ENCODE measurements around the gene HIBADH.
"Not testable (repeated sequence)": the region's sequence is repeated elsewhere in the genome, so short reads cannot be mapped to it uniquely, and the experiment has no call there.

The HIBADH gene

DNA sequence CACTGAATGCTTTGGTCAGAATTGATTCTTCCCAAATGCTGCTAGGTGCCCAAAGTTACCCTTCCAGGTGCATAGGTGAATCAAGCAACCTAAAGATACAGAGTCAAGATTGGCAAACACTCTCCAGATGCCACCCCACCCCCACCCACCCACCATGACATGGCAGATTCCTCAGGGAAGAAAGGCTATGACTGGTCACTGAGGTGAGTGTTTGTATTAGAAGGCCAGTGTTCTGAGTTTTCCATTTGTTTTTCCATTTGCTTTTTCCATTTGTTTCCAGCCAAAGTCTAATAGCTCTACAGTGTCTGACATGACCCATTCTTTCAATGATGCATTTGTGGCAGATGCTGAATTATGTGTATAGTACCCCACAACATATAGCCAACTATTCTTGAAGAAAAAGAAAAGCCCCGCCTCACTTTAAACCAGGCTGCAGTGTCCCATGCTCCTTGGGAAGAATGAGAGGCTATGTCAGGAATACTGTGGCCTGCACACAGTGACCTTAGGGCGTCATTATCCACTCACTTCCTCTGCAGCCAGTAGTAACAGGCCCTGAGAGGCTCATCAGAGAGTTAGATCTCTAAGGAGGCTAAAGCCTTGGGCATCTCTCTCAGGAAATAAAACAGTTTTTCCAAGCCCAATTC lies 16.1 kb upstream of the HIBADH start:
- no peak for DNase-seq

DNA sequence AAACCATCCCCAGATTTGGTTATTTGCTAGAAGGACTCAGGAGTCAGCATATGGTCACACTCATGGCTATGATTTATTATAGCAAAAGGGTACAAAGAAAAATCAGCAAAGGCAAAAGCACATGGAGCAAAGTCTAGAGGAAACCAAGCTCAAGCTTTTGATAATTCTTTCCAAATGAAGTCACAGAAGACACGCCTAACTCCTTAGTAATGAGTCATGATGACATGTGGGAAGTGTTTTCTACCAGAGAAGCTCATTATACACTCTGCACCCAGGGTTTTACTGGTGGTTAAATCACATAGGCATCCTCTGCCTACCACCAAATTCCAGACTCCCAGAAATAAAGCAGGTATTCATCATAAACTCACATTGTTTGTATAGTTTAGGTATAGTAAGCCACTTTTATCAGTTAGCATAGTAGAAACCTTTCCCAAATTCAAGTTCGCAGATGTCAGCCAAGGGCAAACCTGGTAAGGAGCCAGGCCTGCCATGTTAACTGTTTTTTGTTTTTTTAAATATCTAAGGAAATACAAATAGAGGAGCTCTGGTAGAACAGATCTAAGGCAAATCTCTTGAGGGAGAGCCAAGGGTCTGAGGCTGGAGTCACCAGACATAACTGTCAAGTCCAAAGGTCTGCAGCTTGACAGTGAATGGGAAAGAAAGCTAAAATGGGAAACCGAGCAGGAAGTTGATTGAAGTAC lies 15.4 kb upstream of the HIBADH start:
- no peak for DNase-seq

DNA sequence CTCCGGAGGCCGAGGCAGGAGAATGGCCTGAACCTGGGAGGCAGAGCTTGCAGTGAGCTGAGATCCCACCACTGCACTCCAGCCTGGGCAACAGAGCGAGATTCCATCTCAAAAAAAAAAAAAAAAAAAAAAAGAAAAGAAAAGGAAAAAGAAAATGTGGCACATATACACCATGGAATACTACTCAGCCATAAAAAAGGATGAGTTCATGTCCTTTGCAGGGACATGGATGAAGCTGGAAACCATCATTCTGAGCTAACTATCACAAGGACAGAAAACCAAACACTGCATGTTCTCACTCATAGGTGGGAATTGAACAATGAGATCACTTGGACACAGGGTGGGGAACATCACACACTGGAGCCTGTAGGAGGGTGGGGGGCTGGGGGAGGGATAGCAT lies 11.4 kb upstream of the HIBADH start:
- DNase-seq = not testable (repeated sequence)

DNA sequence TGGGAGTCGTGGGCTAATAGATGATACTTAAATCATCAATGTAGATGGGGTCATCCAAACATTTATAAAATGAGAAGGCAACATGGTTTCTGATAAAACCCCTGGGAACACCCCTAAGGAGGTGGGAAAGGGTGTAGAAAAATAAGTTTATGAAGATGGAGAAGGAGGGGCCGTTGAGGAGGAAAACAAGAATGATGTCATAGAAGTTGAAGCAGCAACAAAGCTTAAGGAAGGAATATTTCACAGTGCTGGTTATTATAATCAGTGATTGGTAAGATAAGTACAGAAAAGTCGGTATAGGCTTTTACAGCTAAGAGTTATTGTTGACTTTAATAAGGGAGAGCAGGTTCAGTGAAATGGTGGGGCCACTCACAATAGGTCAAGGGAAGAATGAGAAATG lies 9.0 kb upstream of the HIBADH start:
- DNase-seq = no peak

DNA sequence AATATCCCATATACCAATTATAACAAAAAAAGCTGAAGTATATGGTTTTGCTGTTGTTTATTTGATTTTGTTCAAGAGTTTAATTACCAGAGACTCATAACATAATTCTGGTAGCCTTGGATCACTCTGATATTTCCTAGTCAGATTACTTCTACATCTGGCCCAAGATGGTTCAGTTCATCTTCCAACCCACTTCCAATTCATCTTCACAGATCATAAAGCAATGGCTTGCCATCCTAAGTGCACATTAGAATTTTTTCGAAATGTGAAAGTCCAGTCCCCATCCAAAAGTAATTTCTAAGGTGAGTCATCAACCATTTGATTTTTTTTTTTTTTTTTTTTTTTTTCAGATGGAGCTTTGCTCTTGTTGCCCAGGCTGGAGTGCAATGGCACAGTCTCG lies 8.0 kb upstream of the HIBADH start:
- DNase-seq = no peak

DNA sequence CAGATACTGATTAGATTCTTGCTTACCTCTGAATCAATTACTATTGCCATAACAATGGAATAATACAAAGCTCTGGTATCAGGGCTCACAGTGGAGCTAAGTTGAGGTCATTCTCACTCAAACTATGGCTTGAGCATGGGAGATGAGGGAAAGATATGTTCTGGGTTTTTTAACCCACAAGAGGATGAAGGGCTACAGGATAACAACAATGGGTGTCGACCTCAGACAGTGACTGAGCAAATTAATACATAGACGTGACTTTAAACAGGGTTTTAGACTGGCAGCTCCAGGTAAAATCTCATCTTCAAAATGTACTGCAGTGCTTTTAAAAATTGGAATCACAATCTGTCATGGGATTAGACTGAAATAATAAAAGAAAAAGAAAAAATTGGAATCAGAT lies 7.5 kb upstream of the HIBADH start:
- no peak for DNase-seq

DNA sequence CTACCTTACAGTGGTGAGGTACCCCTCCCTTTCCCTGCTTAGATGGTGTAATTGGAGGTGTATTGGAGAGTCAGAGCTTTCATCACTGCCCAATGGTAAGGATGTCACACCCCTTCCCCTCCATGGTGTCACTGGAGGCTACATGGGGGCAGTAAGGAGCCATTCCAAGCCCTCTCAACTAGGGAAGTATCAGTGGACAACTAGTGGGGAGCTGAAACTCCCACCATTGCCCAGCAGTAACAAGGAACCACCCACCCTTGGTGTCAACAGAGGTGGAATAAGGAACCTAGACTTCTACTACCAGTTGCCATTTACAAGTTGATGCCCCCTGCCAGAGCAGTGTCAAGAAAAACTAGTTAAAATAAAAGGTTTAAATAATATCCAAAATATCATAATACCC lies 2.8 kb upstream of the HIBADH start:
- no peak for DNase-seq

DNA sequence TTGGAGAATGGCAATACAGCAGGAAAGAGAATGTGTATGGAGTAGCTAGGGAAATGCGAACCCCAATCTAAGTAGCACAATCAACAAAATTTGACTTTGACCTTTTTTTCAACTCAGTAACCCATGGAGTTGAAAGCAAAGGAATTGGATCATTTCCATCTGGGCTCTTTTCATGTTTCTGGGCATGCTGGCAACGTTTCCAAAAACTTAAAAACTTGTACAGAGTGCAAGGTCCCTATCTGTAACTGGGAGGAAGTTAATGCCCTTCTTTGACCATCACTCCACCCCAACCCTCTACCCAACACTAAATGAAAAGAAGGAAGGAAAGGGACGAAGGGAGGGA lies 1.3 kb upstream of the HIBADH start:
- no peak for DNase-seq

DNA sequence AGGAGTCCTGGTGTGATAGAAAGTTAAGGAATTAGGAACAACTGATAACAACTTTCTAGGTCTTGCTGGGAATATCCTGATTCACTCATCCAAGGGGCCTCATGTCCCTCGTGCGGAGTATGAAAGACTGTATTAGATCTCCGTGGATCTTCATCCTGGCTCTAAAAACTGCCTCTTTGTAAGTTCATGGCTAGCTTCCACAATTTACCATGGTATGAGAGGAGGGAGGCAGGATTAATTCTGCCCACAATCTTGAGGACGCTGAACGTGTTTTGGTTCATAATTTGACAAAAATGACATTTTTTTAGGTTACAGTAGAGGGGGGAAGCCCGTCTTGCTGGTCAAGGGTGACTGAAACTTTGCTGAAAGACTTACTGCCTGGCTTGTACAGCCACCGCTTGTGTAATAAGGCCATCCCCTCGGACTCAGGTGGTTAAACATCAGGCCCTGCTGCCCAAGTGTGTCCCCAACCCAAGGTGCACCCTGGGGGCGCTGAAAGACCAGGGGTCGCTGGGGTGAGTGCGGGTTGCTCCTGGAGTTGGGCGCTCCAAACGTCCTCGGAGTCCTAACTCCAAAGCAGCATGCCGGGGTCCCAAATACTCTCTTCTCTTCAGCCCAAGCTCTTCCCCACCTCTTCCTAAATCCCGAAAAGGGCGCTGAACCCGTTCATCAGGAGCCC lies 733 bp downstream of the HIBADH start:
- peak in 1 of 2 experiments; percentile 36 for DNase-seq

DNA sequence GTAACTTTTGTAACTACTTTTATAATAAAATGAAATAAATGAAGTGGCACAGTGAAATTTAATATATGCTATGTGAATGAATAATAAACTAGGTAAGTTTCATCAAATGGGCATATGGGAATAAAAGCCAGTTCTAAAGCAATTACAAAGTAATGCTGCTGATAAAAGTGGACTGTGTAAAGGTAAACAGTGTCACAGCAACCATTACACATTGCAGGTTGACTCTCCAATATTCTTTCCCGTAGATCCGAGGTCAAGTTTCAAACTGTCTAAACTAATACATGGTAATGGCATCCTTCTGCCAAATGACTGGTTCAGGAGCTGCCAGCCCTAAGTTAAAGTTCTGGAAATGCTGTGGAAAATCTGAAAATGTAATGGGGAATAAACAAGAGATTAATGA lies 6.0 kb downstream of the HIBADH start:
- DNase-seq = no peak

DNA sequence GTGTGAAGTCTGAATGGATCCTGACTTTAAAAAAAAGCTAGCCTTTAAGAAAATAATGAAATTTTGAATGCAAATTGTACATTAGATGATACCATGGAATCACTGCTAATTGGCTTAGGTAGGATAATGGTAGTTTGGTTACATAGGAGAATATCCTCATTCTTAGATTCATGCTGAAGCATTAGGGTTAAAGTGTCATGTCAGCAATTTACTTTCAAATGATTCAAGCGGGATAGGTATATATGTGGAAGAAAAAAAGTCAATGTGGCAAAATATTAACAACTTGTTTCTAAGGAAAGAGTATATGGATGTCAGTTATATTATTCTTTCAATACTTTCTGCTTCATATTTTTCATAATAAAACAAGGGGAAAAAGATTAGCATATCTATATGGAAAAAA lies 7.5 kb downstream of the HIBADH start:
- DNase-seq = no peak

DNA sequence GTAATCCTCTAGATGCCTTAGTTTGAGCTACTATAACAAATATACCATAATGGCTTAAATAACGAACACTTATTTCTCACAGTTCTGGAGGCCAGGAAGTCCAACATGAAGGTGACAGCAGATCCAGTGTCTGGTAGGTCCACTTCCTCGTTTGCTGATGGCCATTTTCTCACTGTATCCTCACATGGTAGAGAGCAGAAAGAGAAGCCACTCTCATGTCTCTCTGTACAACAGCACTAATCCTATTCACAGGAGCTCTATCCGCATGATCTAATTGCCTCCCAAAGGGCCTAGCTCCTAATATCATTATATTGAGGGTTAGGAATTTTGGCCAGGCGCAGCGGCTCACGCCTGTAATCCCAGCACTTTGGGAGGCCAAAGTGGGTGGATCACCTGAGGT lies 10.2 kb downstream of the HIBADH start:
- no peak for DNase-seq

DNA sequence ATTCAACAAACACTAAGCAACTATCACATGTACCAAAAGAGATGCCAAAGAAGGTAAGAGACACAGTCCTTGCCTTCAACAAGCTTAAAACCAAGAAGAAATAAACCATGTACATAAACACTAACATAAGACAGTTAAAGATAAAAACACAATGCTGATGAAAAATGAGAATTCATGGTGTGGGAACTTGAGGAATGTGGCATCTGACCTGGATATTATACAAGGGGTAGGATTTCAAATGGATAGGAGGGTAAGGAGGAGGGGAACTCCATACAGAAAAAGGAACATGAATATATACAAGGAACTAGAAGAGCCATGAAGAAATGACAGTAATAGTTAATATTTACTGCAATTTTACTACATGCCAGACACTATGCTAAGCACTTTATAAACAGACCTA lies 11.0 kb downstream of the HIBADH start:
- no peak for DNase-seq

DNA sequence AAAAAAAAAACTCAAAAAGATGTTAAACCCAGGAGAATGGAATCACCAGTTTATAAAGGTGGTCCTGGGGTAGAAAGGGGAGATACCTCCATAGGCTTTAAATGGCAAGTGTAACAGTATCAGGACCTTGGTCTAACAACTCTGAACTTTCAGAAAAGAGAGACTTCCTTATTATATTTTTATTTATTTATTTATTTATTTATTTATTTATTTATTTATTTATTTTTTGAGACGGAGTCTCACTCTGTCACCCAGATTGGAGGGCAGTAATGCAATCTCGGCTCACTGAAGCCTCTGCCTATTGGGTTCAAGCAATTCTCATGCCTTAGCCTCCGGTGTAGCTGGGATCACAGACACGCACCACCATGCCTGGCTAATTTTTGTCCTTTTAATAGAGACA lies 12.4 kb downstream of the HIBADH start:
- no peak for DNase-seq

DNA sequence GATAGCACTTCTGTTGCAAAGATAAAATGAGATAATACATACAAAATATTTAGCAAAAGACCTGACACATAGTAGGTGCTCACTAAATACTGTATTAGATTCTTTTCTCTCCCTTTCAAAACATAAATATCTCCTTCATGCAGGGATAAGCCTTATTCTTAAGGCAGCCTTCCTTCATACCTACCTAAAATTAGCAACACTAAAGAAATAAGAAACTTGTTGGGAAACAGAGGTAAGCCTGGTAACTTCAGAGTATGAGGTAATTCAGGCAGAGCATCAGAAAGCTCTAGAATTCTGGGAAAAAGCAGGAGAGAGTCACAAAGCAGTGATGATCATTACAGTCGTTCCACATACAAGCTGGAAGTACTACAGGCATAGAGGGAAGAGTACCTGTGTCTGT lies 15.2 kb downstream of the HIBADH start:
- DNase-seq = no peak

DNA sequence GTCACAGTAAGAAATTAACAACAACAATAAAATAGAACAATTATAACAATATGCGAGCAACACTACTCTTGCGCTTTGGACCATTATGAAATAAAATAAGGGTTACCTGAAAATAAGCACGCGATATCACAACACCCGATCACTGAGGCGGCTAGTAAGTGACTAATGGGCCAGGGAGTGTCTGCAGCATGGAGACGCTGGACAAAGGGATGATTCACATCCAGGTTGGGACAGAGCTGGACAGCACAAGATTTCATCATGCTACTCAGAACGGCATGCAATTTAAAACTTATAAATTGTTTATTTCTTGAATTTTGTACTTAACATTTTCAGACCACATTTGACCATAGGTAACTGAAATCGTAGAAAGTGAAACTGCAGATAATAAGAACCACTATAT lies 15.6 kb downstream of the HIBADH start:
- no peak for DNase-seq

DNA sequence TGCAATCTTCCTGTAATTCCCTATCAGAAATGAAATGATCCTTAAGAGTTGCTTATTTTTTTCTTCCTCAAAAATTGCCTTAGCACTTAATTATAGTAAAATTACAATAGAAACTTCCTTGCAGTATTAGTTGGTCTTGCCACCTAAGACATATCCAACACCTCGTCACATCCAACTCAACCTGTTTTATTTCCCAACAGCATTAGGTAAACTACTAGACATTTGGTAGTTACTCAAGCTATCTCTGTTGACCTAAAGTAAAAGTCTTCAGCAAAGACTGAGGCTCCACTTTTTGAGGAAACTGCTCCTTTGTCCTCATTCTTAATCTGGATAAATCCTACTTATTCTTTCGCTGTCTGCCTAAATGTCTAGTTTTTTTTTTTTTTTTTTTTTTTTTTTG lies 20.4 kb downstream of the HIBADH start:
- no peak for DNase-seq

DNA sequence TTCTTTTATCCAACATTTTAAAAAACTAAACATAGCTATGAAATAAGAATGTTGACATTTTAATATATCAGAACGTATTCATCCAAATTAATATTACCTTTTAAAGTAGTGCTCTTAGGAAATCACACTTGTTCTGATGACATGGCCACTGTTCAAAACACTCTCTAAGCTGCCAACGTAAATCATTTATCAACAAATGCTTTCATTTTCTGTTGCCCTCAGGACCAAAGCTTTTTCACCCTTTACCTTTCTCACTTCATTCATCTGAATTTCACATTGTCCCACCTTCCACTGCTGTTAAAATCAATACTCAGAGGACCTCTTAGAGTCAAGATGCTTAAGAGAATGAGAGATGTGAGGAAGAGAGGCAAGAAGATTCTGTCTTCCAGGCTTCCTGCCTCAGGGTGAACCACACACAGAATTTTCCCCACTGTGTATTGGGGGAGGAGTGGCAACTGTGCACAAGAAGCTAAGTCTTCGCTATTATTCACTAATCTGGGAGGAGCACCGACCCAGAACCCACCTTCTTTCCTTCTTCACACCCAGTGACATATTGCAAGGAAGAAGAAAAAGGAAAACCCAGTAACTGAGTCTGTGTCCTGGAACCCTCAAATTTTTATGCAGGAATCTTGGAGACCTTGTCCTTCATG lies 21.0 kb downstream of the HIBADH start:
- DNase-seq = no peak

DNA sequence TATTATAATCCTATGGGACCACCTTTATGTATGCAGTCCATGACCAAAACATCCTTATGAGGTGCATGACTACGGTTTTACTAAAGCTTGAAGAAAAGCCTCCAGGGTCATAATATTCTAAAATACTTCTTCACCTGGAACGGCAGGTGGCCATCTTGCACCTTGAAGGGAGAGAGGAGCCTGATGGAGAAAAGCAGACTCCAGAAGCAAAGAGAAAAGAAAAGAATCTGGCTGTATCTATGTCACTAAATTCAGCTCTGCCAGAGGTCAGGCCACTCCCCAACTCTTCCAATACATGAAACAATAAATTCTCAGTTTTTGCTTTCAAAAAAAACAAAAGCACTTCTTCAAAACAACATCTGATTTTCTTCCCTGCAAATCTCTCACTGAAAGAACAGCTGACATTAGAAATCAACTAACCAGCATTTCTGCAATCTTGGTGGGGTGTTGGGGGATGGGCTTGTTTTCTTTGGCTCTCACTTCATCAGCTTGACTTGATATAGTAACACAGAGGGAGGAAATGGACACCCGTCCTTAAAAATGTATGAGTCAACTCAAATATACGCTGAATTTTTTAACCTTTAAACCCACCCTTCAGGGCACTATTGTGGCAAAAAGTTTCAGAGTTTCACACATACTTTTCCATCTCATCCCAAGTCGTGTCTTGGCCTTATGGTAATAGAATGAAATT lies 21.7 kb downstream of the HIBADH start:
- DNase-seq = no peak

DNA sequence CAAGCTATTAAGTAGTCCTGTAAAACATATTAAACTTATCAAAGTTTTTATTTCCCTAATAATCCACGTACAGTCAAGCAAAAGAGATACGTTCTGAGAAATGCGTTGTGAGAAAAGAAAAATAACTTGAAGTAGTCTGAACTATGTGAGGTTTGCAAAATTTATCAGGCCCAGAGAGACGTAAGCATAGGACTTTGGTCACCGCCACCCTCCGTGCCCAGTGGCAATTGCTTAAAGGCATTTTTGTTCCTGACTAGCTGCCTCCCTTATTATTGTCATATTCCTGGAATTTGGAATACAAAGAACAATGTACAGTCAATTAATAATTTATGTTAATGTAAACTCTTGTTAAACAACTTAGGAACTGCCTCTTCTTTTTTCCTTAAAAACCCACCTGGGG lies 22.8 kb downstream of the HIBADH start:
- no peak for DNase-seq

DNA sequence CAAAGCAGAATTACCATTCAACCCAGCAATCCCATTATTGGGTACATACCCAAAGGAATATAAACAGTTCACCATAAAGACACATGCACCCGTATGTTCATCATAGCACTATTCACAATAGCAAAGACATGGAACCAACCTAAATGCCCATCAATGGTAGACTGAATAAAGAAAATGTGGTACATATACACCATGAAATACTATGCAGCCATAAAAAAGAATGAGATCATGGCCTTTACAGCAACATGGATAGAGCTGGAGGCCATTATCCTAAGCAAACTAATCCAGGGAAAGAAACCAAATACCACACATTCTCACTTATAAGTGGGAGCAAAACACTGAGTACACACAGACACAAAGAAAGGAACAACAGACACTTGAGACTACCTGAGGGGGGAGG lies 23.6 kb downstream of the HIBADH start:
- DNase-seq = not testable (repeated sequence)

DNA sequence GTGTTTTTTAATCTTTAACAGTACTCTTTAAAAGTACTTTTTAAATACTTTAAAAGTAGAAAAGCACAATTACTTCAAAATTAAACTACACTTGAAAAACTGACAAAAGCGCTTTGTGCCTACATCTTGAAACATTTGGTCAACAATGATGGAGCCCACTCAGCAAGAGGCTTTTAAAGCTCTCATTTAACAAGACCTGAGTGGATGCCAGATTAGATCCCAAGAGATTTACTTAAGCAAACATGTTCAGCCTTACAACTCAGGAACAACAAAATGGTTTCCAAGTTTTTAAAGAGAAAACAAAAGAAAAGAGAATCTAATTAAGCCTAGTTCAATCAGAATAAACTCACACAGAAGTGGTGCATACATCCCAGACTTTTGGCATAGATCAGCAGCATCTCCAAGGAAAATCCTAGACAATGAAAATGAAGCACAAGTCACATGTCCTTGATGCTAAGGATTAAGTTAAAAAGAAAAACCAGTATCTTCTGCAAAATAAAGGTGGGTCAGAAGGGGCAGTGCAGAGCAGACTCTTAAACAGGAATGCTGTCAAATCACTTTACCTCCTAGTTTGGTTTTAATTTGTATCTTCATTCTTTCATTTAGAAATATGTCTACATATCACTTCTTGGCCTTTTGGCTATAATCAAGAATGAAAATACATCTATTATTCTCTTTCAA lies 26.2 kb downstream of the HIBADH start:
- no peak for DNase-seq

DNA sequence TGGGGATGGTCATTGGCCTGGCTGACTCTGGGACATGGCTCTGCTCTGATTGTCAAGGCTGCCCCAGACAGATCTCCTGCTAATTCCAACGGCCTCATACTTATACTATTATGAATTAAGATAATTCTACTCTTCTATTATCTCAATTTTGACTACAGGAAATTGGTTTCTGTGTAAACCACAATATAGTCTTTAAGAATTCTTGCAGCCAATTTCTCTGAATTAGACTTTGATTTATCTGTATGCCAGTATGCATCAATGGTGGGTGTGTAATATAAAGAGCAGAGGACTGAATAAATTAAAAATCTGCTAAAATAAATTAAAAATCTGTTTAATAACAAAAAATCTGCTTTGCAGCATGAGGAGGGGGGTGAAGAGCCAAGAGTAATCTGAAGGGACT lies 27.0 kb downstream of the HIBADH start:
- DNase-seq = no peak

Data from AML-193 (cell line).